HepG2 (cell line): ENCODE results near the gene LRRC19.

Source experiments
- ATAD3A ChIP-seq: sonication (generic); formaldehyde crosslinking; IDR thresholded peaks from 2 replicates; pipeline ENCODE4 v1.4.0; 2020; ENCODE audit warnings: missing genetic modification reagents
- POGK ChIP-seq: sonication (generic); formaldehyde crosslinking; conservative IDR thresholded peaks from 2 replicates; pipeline ENCODE4 v1.8.0; 2022; ENCODE audit warnings: mild to moderate bottlenecking, moderate library complexity, missing genetic modification reagents

- TF ChIP-seq POGK (CRISPR knock-in tag) (peak; percentile 51), ATAD3A (CRISPR knock-in tag) (no peak)
These were observed 58.4 kb downstream of the LRRC19 start, which contains the start of gene PLAA for GRCh38 chr9:26946753-26947727.
